SK-N-SH treated with all-trans-retinoic acid at 6 μM for 48 hours (cell line): ENCODE measurements around the gene TOGARAM1.

Experiments
- ATAC-seq: fragments of 200-7000 bp; cut with Tn5 transposase; 3 replicates; pipeline ENCODE4 v1.9.1; 2020; ENCODE audit warnings: mild to moderate bottlenecking, moderate library complexity
- ARNTL ChIP-seq: fragments of 450-650 bp; formaldehyde crosslinking; IDR thresholded peaks from 2 replicates; pipeline ENCODE4 v1.5.0; 2020; ENCODE audit warnings: low read depth, mild to moderate bottlenecking, moderate library complexity, borderline replicate concordance
- BACH2 ChIP-seq: fragments of 250-450 bp; sonication (Bioruptor Pico); IDR thresholded peaks from 2 replicates; pipeline ENCODE4 v1.9.0; 2021; ENCODE audit warnings: mild to moderate bottlenecking, borderline replicate concordance
- ESRRG ChIP-seq: fragments of 250-450 bp; sonication (Bioruptor Pico); IDR thresholded peaks from 2 replicates; pipeline ENCODE4 v1.6.1; 2021; ENCODE audit warnings: mild to moderate bottlenecking
- GLIS3 ChIP-seq: fragments of 250-450 bp; sonication (Bioruptor Pico); IDR thresholded peaks from 2 replicates; pipeline ENCODE4 v1.5.0; 2020; ENCODE audit warnings: mild to moderate bottlenecking, moderate library complexity
- ISL1 ChIP-seq: fragments of 250-450 bp; sonication (Bioruptor Pico); IDR thresholded peaks from 2 replicates; pipeline ENCODE4 v2.1.2; 2022; ENCODE audit warnings: mild to moderate bottlenecking, moderate library complexity
- OSR1 ChIP-seq: fragments of 250-450 bp; sonication (Bioruptor Pico); IDR thresholded peaks from 2 replicates; pipeline ENCODE4 v1.8.0; 2022; ENCODE audit warnings: moderate library complexity, mild to moderate bottlenecking, inconsistent platforms
- PPARA ChIP-seq: fragments of 250-450 bp; sonication (Bioruptor Pico); IDR thresholded peaks from 2 replicates; pipeline ENCODE4 v1.5.0; 2020; ENCODE audit warnings: mild to moderate bottlenecking, borderline replicate concordance
- SNAI2 ChIP-seq: fragments of 250-450 bp; sonication (Bioruptor Pico); IDR thresholded peaks from 2 replicates; pipeline ENCODE4 v1.5.0; 2020; ENCODE audit warnings: mild to moderate bottlenecking, moderate library complexity
- TCF4 ChIP-seq: fragments of 250-450 bp; sonication (Bioruptor Pico); IDR thresholded peaks from 2 replicates; pipeline ENCODE4 v1.8.0; 2021; ENCODE audit warnings: mild to moderate bottlenecking, moderate library complexity, borderline replicate concordance
- TOX ChIP-seq: fragments of 250-450 bp; sonication (Bioruptor Pico); IDR thresholded peaks from 2 replicates; pipeline ENCODE4 v1.8.0; 2021; ENCODE audit warnings: mild to moderate bottlenecking, moderate library complexity, borderline replicate concordance
- ZC3H10 ChIP-seq: fragments of 250-450 bp; sonication (Bioruptor Pico); IDR thresholded peaks from 2 replicates; pipeline ENCODE4 v1.5.1; 2021; ENCODE audit warnings: mild to moderate bottlenecking, moderate library complexity
- ZFP3 ChIP-seq: fragments of 250-450 bp; sonication (Bioruptor Pico); IDR thresholded peaks from 2 replicates; pipeline ENCODE4 v1.5.0; 2020; ENCODE audit warnings: mild to moderate bottlenecking, moderate library complexity
- ZFP30 ChIP-seq: fragments of 450-650 bp; formaldehyde crosslinking; IDR thresholded peaks from 2 replicates; pipeline ENCODE4 v1.5.0; 2022; ENCODE audit warnings: mild to moderate bottlenecking, moderate library complexity
- ZNF565 ChIP-seq: fragments of 450-650 bp; formaldehyde crosslinking; conservative IDR thresholded peaks from 2 replicates; pipeline ENCODE4 v1.5.0; 2020; ENCODE audit warnings: low read depth, mild to moderate bottlenecking, moderate library complexity
- ZNF70 ChIP-seq: fragments of 450-650 bp; formaldehyde crosslinking; IDR thresholded peaks from 2 replicates; pipeline ENCODE4 v1.5.0; 2020; ENCODE audit warnings: mild to moderate bottlenecking, moderate library complexity
- TF ChIP-seq, protein P1 (sequence below): fragments of 250-450 bp; sonication (Bioruptor Pico); IDR thresholded peaks from 2 replicates; pipeline ENCODE4 v1.8.0; 2021; ENCODE audit warnings: low read depth, mild to moderate bottlenecking, moderate library complexity, borderline replicate concordance
- TF ChIP-seq, protein P2 (sequence below): fragments of 250-450 bp; sonication (Bioruptor Pico); IDR thresholded peaks from 2 replicates; pipeline ENCODE4 v1.5.0; 2020; ENCODE audit warnings: mild to moderate bottlenecking, moderate library complexity
- TF ChIP-seq, protein P3 (sequence below): fragments of 250-450 bp; sonication (Bioruptor Pico); IDR thresholded peaks from 2 replicates; pipeline ENCODE4 v1.8.0; 2020; ENCODE audit warnings: mild to moderate bottlenecking, moderate library complexity, borderline replicate concordance
- TF ChIP-seq, protein P4 (sequence below): fragments of 250-450 bp; sonication (Bioruptor Pico); IDR thresholded peaks from 2 replicates; pipeline ENCODE4 v1.5.1; 2021; ENCODE audit warnings: mild to moderate bottlenecking, moderate library complexity
- TF ChIP-seq, protein P5 (sequence below): fragments of 250-450 bp; sonication (Bioruptor Pico); IDR thresholded peaks from 2 replicates; pipeline ENCODE4 v1.5.1; 2020; ENCODE audit warnings: low read depth, mild to moderate bottlenecking, moderate library complexity

The TOGARAM1 gene

DNA sequence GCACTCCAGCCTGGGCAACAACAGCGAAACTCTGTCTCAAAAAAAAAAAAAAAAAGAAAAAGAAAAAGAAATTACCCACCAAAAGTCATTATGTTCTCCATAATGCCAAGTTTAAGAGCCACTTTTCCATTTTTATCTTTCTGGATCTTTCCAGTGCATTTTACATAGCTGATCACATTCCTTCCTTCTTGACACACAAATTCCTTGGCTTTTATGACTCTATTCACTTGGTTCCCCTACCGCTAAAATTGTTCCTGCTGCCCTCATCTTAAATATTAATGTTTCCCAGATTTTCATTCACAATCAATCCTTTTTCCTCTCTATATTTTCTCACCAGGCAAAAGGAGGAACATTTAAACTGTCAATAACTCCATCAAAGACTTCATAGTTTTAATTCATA, 20.4 kb upstream of the TOGARAM1 start:
- ATAC-seq, result no peak
- TF ChIP-seq ZFP30 (CRISPR knock-in tag) (no peak), ZNF565 (CRISPR knock-in tag) (no peak), ZFP3 (CRISPR knock-in tag) (no peak), OSR1 (CRISPR knock-in tag) (no peak), TCF4 (CRISPR knock-in tag) (no peak), ARNTL (CRISPR knock-in tag) (no peak), PPARA (CRISPR knock-in tag) (no peak), GLIS3 (CRISPR knock-in tag) (no peak), TOX (CRISPR knock-in tag) (no peak), ZNF70 (CRISPR knock-in tag) (no peak), SNAI2 (CRISPR knock-in tag) (no peak)
- TF ChIP-seq, protein P1, sequence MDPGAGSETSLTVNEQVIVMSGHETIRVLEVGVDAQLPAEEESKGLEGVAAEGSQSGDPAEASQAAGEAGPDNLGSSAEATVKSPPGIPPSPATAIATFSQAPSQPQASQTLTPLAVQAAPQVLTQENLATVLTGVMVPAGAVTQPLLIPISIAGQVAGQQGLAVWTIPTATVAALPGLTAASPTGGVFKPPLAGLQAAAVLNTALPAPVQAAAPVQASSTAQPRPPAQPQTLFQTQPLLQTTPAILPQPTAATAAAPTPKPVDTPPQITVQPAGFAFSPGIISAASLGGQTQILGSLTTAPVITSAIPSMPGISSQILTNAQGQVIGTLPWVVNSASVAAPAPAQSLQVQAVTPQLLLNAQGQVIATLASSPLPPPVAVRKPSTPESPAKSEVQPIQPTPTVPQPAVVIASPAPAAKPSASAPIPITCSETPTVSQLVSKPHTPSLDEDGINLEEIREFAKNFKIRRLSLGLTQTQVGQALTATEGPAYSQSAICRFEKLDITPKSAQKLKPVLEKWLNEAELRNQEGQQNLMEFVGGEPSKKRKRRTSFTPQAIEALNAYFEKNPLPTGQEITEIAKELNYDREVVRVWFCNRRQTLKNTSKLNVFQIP (CRISPR knock-in tag), result no peak
- TF ChIP-seq, protein P2, sequence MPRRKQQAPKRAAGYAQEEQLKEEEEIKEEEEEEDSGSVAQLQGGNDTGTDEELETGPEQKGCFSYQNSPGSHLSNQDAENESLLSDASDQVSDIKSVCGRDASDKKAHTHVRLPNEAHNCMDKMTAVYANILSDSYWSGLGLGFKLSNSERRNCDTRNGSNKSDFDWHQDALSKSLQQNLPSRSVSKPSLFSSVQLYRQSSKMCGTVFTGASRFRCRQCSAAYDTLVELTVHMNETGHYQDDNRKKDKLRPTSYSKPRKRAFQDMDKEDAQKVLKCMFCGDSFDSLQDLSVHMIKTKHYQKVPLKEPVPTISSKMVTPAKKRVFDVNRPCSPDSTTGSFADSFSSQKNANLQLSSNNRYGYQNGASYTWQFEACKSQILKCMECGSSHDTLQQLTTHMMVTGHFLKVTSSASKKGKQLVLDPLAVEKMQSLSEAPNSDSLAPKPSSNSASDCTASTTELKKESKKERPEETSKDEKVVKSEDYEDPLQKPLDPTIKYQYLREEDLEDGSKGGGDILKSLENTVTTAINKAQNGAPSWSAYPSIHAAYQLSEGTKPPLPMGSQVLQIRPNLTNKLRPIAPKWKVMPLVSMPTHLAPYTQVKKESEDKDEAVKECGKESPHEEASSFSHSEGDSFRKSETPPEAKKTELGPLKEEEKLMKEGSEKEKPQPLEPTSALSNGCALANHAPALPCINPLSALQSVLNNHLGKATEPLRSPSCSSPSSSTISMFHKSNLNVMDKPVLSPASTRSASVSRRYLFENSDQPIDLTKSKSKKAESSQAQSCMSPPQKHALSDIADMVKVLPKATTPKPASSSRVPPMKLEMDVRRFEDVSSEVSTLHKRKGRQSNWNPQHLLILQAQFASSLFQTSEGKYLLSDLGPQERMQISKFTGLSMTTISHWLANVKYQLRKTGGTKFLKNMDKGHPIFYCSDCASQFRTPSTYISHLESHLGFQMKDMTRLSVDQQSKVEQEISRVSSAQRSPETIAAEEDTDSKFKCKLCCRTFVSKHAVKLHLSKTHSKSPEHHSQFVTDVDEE (CRISPR knock-in tag), result no peak

DNA sequence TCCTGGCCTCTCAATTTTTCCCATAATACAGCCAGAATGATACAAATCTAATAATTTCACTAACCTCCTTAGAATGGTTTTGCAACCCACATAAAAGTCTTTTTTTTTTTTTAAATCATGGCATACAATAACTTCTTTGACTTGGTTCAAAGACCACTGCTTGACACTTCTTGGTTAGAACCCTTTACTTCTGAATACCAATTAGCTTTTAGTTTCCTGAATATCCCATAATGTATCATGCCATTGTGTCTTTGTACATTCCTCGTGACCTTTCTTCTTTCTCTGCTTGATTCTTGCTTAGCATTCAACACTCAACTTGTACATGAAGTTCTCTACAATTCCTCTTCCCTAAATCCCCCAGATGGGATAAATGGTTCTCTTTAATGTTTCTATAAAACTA, 19.6 kb upstream of the TOGARAM1 start:
- no peak for TF ChIP-seq ZC3H10 (CRISPR knock-in tag)
- TF ChIP-seq ZFP30 (CRISPR knock-in tag), result no peak
- TF ChIP-seq TCF4 (CRISPR knock-in tag), result no peak
- TF ChIP-seq ZNF70 (CRISPR knock-in tag), result no peak
- no peak for TF ChIP-seq BACH2 (CRISPR knock-in tag)
- TF ChIP-seq, protein P3, sequence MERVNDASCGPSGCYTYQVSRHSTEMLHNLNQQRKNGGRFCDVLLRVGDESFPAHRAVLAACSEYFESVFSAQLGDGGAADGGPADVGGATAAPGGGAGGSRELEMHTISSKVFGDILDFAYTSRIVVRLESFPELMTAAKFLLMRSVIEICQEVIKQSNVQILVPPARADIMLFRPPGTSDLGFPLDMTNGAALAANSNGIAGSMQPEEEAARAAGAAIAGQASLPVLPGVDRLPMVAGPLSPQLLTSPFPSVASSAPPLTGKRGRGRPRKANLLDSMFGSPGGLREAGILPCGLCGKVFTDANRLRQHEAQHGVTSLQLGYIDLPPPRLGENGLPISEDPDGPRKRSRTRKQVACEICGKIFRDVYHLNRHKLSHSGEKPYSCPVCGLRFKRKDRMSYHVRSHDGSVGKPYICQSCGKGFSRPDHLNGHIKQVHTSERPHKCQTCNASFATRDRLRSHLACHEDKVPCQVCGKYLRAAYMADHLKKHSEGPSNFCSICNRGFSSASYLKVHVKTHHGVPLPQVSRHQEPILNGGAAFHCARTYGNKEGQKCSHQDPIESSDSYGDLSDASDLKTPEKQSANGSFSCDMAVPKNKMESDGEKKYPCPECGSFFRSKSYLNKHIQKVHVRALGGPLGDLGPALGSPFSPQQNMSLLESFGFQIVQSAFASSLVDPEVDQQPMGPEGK (CRISPR knock-in tag), result no peak
- TF ChIP-seq ISL1, result no peak
- no peak for TF ChIP-seq ZNF565 (CRISPR knock-in tag)
- TF ChIP-seq ARNTL (CRISPR knock-in tag), result no peak
- TF ChIP-seq, protein P4, sequence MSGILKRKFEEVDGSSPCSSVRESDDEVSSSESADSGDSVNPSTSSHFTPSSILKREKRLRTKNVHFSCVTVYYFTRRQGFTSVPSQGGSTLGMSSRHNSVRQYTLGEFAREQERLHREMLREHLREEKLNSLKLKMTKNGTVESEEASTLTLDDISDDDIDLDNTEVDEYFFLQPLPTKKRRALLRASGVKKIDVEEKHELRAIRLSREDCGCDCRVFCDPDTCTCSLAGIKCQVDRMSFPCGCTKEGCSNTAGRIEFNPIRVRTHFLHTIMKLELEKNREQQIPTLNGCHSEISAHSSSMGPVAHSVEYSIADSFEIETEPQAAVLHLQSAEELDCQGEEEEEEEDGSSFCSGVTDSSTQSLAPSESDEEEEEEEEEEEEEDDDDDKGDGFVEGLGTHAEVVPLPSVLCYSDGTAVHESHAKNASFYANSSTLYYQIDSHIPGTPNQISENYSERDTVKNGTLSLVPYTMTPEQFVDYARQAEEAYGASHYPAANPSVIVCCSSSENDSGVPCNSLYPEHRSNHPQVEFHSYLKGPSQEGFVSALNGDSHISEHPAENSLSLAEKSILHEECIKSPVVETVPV, result no peak
- TF ChIP-seq, all 23 proteins: peak for 0
- ATAC-seq, result no peak

DNA sequence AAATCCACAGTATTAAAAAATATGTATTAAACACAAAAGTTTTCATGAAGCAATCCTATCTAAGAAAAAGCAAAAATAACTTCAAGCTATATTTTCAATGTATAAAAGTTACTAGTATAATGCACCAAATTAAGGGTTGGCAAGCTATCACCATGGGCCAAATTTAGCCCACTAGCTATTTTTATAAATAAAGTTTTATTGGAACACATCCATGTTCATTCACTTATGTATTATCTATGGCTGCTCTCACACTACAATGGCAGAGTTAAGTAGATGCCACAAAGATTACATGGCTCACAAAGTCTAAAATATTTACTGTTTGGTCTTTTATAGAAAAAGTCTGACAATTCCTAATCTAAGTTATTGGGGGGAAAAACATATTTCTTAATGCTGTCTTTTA, 17.9 kb upstream of the TOGARAM1 start:
- TF ChIP-seq ZNF70 (CRISPR knock-in tag) (no peak), ISL1 (no peak), ESRRG (no peak), BACH2 (CRISPR knock-in tag) (no peak), ZFP3 (CRISPR knock-in tag) (no peak), ZC3H10 (CRISPR knock-in tag) (no peak), ZFP30 (CRISPR knock-in tag) (no peak), OSR1 (CRISPR knock-in tag) (no peak)
- TF ChIP-seq, protein P5, sequence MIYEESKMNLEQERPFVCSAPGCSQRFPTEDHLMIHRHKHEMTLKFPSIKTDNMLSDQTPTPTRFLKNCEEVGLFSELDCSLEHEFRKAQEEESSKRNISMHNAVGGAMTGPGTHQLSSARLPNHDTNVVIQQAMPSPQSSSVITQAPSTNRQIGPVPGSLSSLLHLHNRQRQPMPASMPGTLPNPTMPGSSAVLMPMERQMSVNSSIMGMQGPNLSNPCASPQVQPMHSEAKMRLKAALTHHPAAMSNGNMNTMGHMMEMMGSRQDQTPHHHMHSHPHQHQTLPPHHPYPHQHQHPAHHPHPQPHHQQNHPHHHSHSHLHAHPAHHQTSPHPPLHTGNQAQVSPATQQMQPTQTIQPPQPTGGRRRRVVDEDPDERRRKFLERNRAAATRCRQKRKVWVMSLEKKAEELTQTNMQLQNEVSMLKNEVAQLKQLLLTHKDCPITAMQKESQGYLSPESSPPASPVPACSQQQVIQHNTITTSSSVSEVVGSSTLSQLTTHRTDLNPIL (CRISPR knock-in tag), result no peak
- TF ChIP-seq, protein P3 (CRISPR knock-in tag), result no peak
- TF ChIP-seq, all 23 proteins: peak for 0
- ATAC-seq, result no peak
